ENCODE results near the gene RRAS2. TPM values are rescaled to one million over a fixed set of nuclear protein-coding genes. Genes with fewer than 3 reads are reported as not detected.

The RRAS2 gene
- total and polyA plus RNA-seq, 8 donors = 9.0 to 21.8 (median 14.8) TPM

DNA sequence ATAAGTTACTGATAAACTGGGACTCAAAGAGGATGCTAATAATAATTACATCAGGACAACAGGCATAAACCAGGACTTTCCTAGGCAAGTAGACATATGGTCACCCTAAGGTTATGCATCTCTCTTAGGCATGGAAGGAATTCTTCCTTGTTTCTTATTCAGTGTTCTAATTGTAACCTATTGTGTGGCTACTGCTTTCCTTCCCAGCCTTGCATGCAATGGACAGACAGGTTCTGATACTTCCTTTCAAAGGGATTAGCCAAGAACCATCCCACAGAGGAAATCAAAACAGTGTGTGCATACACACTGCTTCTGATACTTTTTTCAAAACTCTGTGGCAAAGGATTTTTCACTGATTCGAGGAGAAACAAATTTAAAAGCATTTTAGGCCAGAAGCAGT is 48.3 kb downstream of the RRAS2 start:
- H3K36me3 ChIP-seq = no peaks in the 10 kb centered on the region
- H3K4me1 ChIP-seq = peaks cover 7 to 18% (median 16%) of the 10 kb centered on the region in 3 donors
- no peak for DNase-seq
- no peaks in the 10 kb centered on the region for H3K27me3 ChIP-seq
- TF ChIP-seq, protein P1, sequence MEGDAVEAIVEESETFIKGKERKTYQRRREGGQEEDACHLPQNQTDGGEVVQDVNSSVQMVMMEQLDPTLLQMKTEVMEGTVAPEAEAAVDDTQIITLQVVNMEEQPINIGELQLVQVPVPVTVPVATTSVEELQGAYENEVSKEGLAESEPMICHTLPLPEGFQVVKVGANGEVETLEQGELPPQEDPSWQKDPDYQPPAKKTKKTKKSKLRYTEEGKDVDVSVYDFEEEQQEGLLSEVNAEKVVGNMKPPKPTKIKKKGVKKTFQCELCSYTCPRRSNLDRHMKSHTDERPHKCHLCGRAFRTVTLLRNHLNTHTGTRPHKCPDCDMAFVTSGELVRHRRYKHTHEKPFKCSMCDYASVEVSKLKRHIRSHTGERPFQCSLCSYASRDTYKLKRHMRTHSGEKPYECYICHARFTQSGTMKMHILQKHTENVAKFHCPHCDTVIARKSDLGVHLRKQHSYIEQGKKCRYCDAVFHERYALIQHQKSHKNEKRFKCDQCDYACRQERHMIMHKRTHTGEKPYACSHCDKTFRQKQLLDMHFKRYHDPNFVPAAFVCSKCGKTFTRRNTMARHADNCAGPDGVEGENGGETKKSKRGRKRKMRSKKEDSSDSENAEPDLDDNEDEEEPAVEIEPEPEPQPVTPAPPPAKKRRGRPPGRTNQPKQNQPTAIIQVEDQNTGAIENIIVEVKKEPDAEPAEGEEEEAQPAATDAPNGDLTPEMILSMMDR (IDR thresholded peaks at IDR 0.05) = no peak
- ATAC-seq = no peak
- FAIRE-seq = no peak
- H3K27ac ChIP-seq = no peak overlapping the region
- no peaks in the 10 kb centered on the region for H3K9me3 ChIP-seq
- intact Hi-C loops (cut with DNase I) = no loop called here
- H3K4me3 ChIP-seq = no peak overlapping the region
- 56 to 69% methylated on average over 1 of the region's 1 CpG for WGBS, 2 donors

GRCh38 chr11:14309425-14310192 is 49.4 kb downstream of the RRAS2 start:
- ATAC-seq = no peak
- Histone ChIP-seq H3K4me1 (peaks cover 7 to 18% (median 16%) of the 10 kb centered on the region in 3 donors), H3K36me3 (no peaks in the 10 kb centered on the region), H3K9me3 (no peaks in the 10 kb centered on the region), H3K27me3 (no peaks in the 10 kb centered on the region), H3K4me3 (no peak overlapping the region), H3K27ac (no peak overlapping the region)
- WGBS, 2 donors = 79 to 80% methylated on average over 4 of the region's 4 CpGs
- TF ChIP-seq, protein P1 (IDR thresholded peaks at IDR 0.05) = no peak
- intact Hi-C loops (cut with DNase I) = loop anchor here in 1 of 3 donors (10.0 kb wide), 1 partner anchor 135 kb away; no protein-coding TSS in a partner anchor
- FAIRE-seq = no peak
- no peak for DNase-seq

DNA sequence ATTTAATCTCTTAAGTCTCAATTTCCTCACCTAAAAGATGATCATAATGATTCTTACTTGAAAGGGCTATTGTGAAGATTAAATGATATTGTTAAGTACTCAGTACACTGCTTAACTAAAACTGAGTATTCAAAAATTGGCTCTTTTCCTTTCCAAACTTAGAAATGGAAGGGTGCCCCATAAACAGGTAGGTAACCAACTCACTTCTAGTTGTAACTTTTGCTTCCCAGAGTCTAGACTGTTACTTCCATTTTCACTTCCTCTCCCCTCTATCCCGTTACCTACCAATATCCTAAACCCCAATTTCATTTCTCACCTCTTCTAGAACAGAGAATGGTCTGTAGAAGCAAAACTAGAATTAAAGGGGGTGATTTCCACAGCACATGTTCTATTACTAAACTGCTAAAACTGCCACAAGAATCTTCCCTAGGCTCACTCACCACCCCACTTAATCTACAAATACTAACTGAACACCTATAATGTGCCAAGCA is 50.0 kb downstream of the RRAS2 start:
- FAIRE-seq (no peak), ATAC-seq (no peak), DNase-seq (no peak)
- intact Hi-C loops (cut with DNase I) = loop anchor here in 1 of 3 donors (10.0 kb wide), 1 partner anchor 136 kb away; no protein-coding TSS in a partner anchor
- Histone ChIP-seq H3K27ac (no peak overlapping the region), H3K4me3 (no peak overlapping the region), H3K36me3 (no peaks in the 10 kb centered on the region), H3K9me3 (no peaks in the 10 kb centered on the region), H3K4me1 (peaks cover 7 to 18% (median 16%) of the 10 kb centered on the region in 3 donors), H3K27me3 (no peaks in the 10 kb centered on the region)
- TF ChIP-seq, protein P1 (IDR thresholded peaks at IDR 0.05) = no peak
- WGBS, 2 donors = 89 to 93% methylated on average over 1 of the region's 1 CpG

GRCh38 chr11:14308114-14308896 is 50.7 kb downstream of the RRAS2 start:
- peaks cover 7 to 18% (median 16%) of the 10 kb centered on the region in 3 donors for H3K4me1 ChIP-seq
- intact Hi-C loops (cut with DNase I) = loop anchor here in 1 of 3 donors (10.0 kb wide), 1 partner anchor 136 kb away; no protein-coding TSS in a partner anchor
- no peak for FAIRE-seq

More at GRCh38 chr11:14308114-14308896, 50.7 kb downstream of the RRAS2 start:
- TF ChIP-seq, protein P1 (IDR thresholded peaks at IDR 0.05) = peak in 2 of 4 donors; percentile 33 to 35
- H3K36me3 ChIP-seq = no peaks in the 10 kb centered on the region
- ATAC-seq (peak; percentile 64 to 93 (median 87)), DNase-seq (no peak)
- no peaks in the 10 kb centered on the region for H3K9me3 ChIP-seq
- 14 to 16% methylated on average over 5 of the region's 5 CpGs for WGBS, 2 donors
- H3K4me3 ChIP-seq = no peak overlapping the region
- H3K27ac ChIP-seq = no peak overlapping the region
- H3K27me3 ChIP-seq = no peaks in the 10 kb centered on the region

Measured in pancreas (tissue), 10 donors.